Panc1 (cell line): ENCODE results near the gene CALU. TPM values are rescaled to one million over a fixed set of nuclear protein-coding genes. Genes with fewer than 3 reads are reported as not detected.

Experiments
- ATAC-seq: fragments of 200-7000 bp; cut with Tn5 transposase; 2 replicates; pipeline ENCODE4 v1.9.1; 2020; ENCODE audit warnings: mild to moderate bottlenecking, moderate library complexity
- BruUV-seq: library from RNA; stranded (reverse); fragments of 400-500 nt; replicated peaks from 2 replicates; lab custom pipeline; 2021; lab: Mats Ljungman, UMichigan
- CTCF ChIA-PET: fragments of 300-600 bp; sonication (Branson Sonifier 250); formaldehyde crosslinking; loops from one replicate; lab custom pipeline; 2022; ENCODE audit warnings: antibody characterized with exemption; lab: Charles Lee
- POLR2A ChIA-PET: fragments of 300-600 bp; sonication (Branson Sonifier 250); formaldehyde crosslinking; loops from one replicate; lab custom pipeline; 2022; ENCODE audit warnings: antibody characterized with exemption; lab: Charles Lee
- DNase-seq: peaks from one replicate; pipeline ENCODE4 v3.0.0-alpha.2; 2010; ENCODE audit warnings: low read depth, low spot score
- H3K27ac ChIP-seq: 2 replicates; pipeline ENCODE4 v1.5.1; 2011; ENCODE audit warnings: mild to moderate bottlenecking, low read length, inconsistent platforms
- H3K27me3 ChIP-seq: fragments of 200-500 bp; sonication (Bioruptor generic); 2 replicates; pipeline ENCODE4 v1.6.0; 2014; ENCODE audit warnings: low read length, inconsistent platforms; ENCODE audit not compliant: control insufficient read depth, insufficient read depth
- H3K36me3 ChIP-seq: fragments of 200-500 bp; sonication (Bioruptor generic); 2 replicates; pipeline ENCODE4 v1.5.1; 2014; ENCODE audit warnings: inconsistent platforms, mild to moderate bottlenecking, low read length, moderate library complexity; ENCODE audit not compliant: control insufficient read depth, insufficient read depth
- H3K4me1 ChIP-seq: 2 replicates; pipeline ENCODE4 v1.5.1; 2011; ENCODE audit warnings: inconsistent platforms, mild to moderate bottlenecking, low read length, moderate library complexity; ENCODE audit not compliant: control insufficient read depth, insufficient read depth
- H3K4me3 ChIP-seq, 2 experiments: 2 replicates each; pipeline ENCODE4 v1.5.1; 2011 to 2012; ENCODE audit warnings: low read depth in 2 of 2, low read length in 2 of 2, mild to moderate bottlenecking in 2 of 2, inconsistent platforms in 1 of 2, moderate library complexity in 1 of 2
- H3K9me3 ChIP-seq: fragments of 200-500 bp; sonication (Bioruptor generic); 2 replicates; pipeline ENCODE4 v1.5.1; 2014; ENCODE audit warnings: low read depth, mild to moderate bottlenecking, inconsistent platforms, low read length, moderate library complexity; ENCODE audit not compliant: control insufficient read depth, insufficient read depth
- POLR2AphosphoS5 ChIP-seq: IDR thresholded peaks from 2 replicates; pipeline ENCODE4 v1.6.1; 2012; ENCODE audit warnings: mild to moderate bottlenecking, low read depth, low read length, moderate library complexity
- SIN3A ChIP-seq: IDR thresholded peaks from 2 replicates; pipeline ENCODE4 v1.6.1; 2012; ENCODE audit warnings: low read depth, mild to moderate bottlenecking, low read length, moderate library complexity, borderline replicate concordance; ENCODE audit not compliant: insufficient read depth
- TCF7L2 ChIP-seq: IDR thresholded peaks from 2 replicates; pipeline ENCODE4 v1.6.1; 2011; ENCODE audit warnings: mild to moderate bottlenecking, low read depth, low read length, inconsistent platforms
- in situ Hi-C: cut with HindIII; loops from 2 replicates; pipeline ENCODE4 v1.10.0; 2016; ENCODE audit warnings: low sequenced_read_pairs, low pct_unique_long_range_greater_than_20kb
- intact Hi-C: fragments of 100-400 bp; cut with micrococcal nuclease; formaldehyde crosslinking; loops from one replicate; pipeline ENCODE4 v1.10.0; 2022; ENCODE audit not compliant: unreplicated experiment
- total RNA-seq: library from RNA; stranded (reverse); gene quantifications from one replicate; pipeline ENCODE4 v1.2.1, GENCODE V29; 2021; ENCODE audit not compliant: unreplicated experiment
- TF ChIP-seq, protein P1 (sequence below), 2 experiments: IDR thresholded peaks; 2 replicates each; pipeline ENCODE4 v1.6.1; 2011 to 2012; ENCODE audit warnings: low read depth in 2 of 2, control low read depth in 1 of 2, low read length in 1 of 2, mild to moderate bottlenecking in 1 of 2, moderate library complexity in 1 of 2; ENCODE audit not compliant: insufficient read depth in 1 of 2
- TF ChIP-seq, protein P2 (sequence below): fragments of 450-650 bp; IDR thresholded peaks from 2 replicates; pipeline ENCODE4 v1.5.1; 2017; ENCODE audit warnings: mild to moderate bottlenecking

CALU gene
- total RNA-seq, 1 experiment from 2014 or later = 210 TPM

DNA sequence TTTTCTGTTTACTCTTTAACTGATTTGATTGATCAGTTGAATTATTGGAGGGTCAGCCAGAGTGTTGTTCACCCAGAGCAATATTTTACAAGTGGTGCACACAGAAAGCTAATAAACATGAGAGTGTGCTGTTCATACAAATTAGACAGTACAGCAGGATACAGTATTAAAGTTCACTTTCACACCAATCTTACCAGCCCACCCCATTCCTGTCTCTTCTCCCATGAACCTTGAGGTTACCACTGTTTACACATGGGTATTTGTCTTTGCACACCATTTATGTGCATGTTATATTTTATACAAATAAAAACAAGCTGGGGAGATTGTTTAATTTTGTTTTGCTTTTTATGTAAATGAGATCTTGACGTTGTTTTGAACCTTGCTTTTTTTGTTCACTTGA lies 6.5 kb downstream of the CALU start:
- Histone ChIP-seq H3K9me3 (no peaks in the 10 kb centered on the region), H3K27ac (no peak overlapping the region), H3K4me1 (peaks cover 17% of the 10 kb centered on the region), H3K4me3 (no peak overlapping the region), H3K36me3 (peaks cover 21% of the 10 kb centered on the region), H3K27me3 (no peaks in the 10 kb centered on the region)
- in situ Hi-C loops = no loop called here
- TF ChIP-seq TCF7L2 (no peak), SIN3A (no peak), POLR2AphosphoS5 (no peak)
- TF ChIP-seq, protein P1, sequence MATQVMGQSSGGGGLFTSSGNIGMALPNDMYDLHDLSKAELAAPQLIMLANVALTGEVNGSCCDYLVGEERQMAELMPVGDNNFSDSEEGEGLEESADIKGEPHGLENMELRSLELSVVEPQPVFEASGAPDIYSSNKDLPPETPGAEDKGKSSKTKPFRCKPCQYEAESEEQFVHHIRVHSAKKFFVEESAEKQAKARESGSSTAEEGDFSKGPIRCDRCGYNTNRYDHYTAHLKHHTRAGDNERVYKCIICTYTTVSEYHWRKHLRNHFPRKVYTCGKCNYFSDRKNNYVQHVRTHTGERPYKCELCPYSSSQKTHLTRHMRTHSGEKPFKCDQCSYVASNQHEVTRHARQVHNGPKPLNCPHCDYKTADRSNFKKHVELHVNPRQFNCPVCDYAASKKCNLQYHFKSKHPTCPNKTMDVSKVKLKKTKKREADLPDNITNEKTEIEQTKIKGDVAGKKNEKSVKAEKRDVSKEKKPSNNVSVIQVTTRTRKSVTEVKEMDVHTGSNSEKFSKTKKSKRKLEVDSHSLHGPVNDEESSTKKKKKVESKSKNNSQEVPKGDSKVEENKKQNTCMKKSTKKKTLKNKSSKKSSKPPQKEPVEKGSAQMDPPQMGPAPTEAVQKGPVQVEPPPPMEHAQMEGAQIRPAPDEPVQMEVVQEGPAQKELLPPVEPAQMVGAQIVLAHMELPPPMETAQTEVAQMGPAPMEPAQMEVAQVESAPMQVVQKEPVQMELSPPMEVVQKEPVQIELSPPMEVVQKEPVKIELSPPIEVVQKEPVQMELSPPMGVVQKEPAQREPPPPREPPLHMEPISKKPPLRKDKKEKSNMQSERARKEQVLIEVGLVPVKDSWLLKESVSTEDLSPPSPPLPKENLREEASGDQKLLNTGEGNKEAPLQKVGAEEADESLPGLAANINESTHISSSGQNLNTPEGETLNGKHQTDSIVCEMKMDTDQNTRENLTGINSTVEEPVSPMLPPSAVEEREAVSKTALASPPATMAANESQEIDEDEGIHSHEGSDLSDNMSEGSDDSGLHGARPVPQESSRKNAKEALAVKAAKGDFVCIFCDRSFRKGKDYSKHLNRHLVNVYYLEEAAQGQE (IDR thresholded peaks at IDR 0.05; ENCODE audit: insufficient read depth in 1 of 2, low read depth in 2 of 2, low read length in 1 of 2) = no peak
- TF ChIP-seq, protein P2, sequence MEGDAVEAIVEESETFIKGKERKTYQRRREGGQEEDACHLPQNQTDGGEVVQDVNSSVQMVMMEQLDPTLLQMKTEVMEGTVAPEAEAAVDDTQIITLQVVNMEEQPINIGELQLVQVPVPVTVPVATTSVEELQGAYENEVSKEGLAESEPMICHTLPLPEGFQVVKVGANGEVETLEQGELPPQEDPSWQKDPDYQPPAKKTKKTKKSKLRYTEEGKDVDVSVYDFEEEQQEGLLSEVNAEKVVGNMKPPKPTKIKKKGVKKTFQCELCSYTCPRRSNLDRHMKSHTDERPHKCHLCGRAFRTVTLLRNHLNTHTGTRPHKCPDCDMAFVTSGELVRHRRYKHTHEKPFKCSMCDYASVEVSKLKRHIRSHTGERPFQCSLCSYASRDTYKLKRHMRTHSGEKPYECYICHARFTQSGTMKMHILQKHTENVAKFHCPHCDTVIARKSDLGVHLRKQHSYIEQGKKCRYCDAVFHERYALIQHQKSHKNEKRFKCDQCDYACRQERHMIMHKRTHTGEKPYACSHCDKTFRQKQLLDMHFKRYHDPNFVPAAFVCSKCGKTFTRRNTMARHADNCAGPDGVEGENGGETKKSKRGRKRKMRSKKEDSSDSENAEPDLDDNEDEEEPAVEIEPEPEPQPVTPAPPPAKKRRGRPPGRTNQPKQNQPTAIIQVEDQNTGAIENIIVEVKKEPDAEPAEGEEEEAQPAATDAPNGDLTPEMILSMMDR = no peak
- no peak for DNase-seq
- ChIA-PET POLR2A (no interaction called here), CTCF (no interaction called here)
- no peak for ATAC-seq
- intact Hi-C loops = no loop called here
- no TSS peak for BruUV-seq

DNA sequence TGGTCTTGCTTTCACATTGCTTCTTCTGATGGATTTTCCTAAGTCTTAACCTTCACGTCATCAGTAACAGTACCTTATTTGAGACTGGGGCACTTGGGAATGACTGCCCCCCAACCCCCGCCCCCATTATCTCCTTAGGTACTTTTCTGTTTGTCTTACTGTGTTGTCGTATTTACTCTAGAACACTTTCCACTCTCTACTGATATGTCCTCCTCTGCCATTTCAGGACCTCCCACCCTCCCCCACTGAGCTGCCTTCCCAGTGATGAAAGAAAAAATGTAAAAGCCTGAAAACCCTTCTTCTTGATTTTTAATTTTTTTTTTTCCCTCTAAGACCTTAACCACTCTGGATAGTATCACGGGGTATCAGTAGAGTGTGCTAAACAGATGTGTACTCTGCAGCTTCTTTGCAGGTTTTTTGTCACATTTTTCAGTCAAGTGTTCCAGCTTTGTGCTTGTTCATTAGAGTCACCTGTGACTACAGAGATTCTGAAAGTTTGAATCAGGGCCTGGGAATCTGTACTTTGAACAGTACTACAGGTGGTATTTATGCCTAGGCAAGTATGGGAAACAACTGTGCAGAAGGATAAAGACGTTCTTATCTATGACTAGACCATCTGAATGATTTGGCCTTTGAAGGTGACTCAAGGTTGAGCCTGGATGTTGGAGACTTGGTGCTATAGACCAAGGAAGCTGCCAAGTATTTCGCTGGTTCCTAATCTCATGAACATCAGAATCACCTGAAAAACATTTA lies 8.3 kb downstream of the CALU start:
- no TSS peak for BruUV-seq
- in situ Hi-C loops = no loop called here
- DNase-seq (no peak), ATAC-seq (no peak)
- intact Hi-C loops = no loop called here
- ChIA-PET POLR2A (no interaction called here), CTCF (no interaction called here)
- no peak for TF ChIP-seq TCF7L2
- Histone ChIP-seq H3K4me3 (no peak overlapping the region), H3K4me1 (peaks cover 7% of the 10 kb centered on the region), H3K36me3 (peaks cover 21% of the 10 kb centered on the region), H3K27ac (no peak overlapping the region), H3K27me3 (no peaks in the 10 kb centered on the region), H3K9me3 (no peaks in the 10 kb centered on the region)

- no peak for DNase-seq
- no peaks in the 10 kb centered on the region for H3K9me3 ChIP-seq
- H3K27ac ChIP-seq = no peak overlapping the region
- BruUV-seq = no TSS peak
- no peaks in the 10 kb centered on the region for H3K27me3 ChIP-seq
- no peaks in the 10 kb centered on the region for H3K4me1 ChIP-seq
- intact Hi-C loops (no loop called here), in situ Hi-C loops (no loop called here)
- ChIA-PET CTCF (no interaction called here), POLR2A (no interaction called here)
- peaks cover 40% of the 10 kb centered on the region for H3K36me3 ChIP-seq
- TF ChIP-seq SIN3A = no peak
- no peak for TF ChIP-seq POLR2AphosphoS5
- no peak for TF ChIP-seq TCF7L2
- TF ChIP-seq, protein P1 (IDR thresholded peaks at IDR 0.05; ENCODE audit: insufficient read depth in 1 of 2, low read depth in 2 of 2, low read length in 1 of 2) = no peak
- H3K4me3 ChIP-seq = no peak overlapping the region
- no peak for ATAC-seq
Observed at GRCh38 chr7:128752251-128752650, 13.1 kb downstream of the CALU start.
